GM19372 (cell line): ENCODE measurements around the gene OR6Q1.

ENCODE experiments used
- ATAC-seq: cut with Tn5 transposase; IDR thresholded peaks from one replicate; pipeline ENCODE4 v1.9.1; 2021; ENCODE audit warnings: mild to moderate bottlenecking, low read depth, moderate library complexity; ENCODE audit not compliant: unreplicated experiment

OR6Q1 gene

DNA sequence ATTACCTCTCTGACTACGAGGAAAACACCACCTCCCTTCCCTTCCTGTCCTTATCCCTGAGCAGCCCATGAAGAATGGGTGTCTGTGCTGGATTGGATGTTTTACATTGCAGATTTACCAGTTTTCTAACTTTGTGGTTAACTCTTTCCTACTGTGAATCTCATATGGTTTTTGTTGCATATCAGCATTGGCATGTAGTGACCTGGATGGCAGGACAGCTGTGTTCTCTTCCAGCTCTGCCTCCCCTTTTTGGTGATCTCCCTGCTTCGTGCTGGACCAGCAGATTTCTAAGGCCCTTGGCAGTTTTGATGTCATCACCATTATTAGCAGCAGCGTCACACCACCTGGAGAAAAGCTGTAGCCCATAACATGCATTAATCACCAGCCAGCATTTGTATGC, 26.7 kb downstream of the OR6Q1 start:
- no peak for ATAC-seq

DNA sequence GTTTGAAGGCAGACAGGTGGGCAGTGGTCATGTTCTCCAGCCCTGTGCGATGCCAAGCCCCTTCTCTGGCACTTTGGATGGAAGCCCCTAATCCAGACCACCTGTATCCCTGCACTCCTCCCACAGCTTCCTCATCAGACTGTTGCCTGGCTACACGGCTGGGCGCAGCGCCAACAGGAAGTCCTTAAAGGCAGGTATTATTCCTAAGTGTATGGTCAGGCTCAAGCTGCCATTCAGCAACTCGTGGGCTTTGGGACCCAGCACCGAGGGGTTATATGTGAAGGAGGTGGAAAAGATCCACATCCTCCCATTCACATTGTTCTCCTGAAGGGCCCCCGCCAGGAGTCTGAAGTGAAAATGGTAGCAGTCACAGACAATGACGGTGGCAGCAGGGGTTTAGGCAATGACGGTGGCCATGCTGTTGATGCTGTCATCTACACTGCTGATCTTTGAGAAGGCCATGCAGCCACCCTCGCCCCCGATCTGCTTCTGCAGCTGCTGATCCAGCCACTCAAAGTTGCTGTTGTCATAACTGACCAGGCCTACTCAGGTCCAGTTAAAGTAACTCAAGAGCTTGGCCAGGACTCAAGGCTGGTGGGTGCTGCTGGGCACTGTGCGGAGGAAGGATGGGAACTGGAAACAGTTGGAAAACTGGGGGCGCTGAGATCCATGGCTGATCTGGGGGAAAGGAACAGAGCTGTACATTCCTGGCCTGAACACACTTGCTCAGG, 27.7 kb downstream of the OR6Q1 start:
- no peak for ATAC-seq

DNA sequence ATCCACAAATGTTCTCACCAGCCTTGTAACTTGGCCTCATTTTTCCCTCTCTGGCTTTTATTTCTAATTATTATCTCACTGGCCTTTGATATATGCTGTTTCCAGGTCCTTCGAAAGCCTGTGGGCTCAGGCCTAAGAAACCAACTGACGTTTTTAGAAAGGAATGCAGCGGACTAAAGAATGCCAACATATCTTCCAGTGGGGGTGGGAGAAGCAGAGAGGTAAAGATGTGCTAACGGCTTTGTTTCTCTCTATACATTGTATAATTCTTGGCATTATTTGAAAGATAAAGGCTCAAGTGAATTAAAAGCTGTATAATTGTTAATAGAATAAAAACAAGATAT, 28.2 kb downstream of the OR6Q1 start:
- ATAC-seq, result no peak

DNA sequence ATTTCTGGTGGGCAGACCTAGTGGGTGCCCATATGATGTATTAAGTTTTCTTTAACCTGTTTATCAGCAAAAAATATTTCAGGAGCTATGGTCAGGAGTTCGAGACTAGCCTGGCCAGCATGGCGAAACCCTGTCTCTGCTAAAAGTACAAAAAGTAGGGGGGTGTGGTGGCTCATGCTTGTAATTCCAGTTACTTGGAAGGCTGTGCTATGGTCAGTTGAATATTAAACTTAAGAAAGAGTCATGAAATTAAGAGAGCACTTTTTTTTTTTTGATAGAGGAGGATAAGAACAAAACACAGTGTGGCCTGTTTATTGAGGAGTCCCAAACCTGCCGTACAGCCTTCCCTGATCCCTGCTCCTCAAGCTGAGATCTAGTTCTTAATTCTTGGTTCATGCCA, 29.8 kb downstream of the OR6Q1 start:
- ATAC-seq, result no peak

GRCh38 chr11:58060939-58061672, 30.4 kb downstream of the OR6Q1 start:
- ATAC-seq, result no peak

- no peak for ATAC-seq
Observed at GRCh38 chr11:58061813-58062212, 31.1 kb downstream of the OR6Q1 start.

DNA sequence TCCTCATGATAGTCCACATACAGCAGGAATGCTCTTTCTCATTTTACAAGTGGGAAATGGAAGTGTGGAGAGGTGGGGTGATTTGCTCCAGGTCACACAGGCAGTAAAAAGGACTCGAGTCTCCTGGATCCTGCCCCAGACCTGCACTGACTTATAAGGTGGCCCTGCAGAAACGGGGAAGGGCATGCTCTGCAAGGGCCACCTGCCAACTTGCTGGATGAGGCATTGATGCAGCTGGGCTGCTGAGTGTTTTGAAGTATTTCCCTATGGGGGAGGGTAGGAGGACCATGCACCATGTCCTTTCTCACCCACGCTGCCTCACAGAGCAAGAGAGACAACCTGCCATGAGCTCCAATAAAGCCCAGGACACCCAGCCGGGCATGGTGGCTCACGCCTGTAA, 36.9 kb downstream of the OR6Q1 start:
- ATAC-seq, result no peak

GRCh38 chr11:58068655-58069054, 37.9 kb downstream of the OR6Q1 start:
- no peak for ATAC-seq

- no peak for ATAC-seq
Observed at GRCh38 chr11:58070585-58070984, 39.8 kb downstream of the OR6Q1 start.

DNA sequence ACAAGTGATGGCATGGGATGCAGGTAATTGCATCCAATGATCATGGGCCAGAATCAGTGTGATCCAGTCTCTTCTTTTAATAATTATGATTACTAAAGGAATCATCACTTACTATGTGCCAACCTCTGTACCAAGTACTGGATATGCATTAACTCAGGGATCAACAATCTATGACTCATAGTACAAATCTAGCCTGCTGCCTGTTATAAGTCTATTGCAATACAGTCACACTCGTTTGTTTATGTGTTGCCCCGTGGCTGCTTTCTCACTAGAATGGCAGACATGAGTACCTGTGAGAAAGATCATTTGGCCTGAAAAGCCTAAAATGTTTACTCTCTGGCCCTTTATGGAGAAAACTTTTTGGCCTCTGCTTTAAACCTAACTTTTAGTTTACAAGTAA, 45.0 kb downstream of the OR6Q1 start:
- no peak for ATAC-seq
